DMS153 (cell line): ENCODE results near the gene UPF1.

Experiments used
- DNase-seq: peaks from one replicate; lab custom pipeline; 2025; lab: John Stamatoyannopoulos, UW

The UPF1 gene

GRCh38 chr19:18857223-18857622, 25.5 kb downstream of the UPF1 start:
- no peak for DNase-seq

- no peak for DNase-seq
Observed at GRCh38 chr19:18858906-18859646, 27.3 kb downstream of the UPF1 start.

- no peak for DNase-seq
Observed at GRCh38 chr19:18859676-18860301, 28.0 kb downstream of the UPF1 start.

DNA sequence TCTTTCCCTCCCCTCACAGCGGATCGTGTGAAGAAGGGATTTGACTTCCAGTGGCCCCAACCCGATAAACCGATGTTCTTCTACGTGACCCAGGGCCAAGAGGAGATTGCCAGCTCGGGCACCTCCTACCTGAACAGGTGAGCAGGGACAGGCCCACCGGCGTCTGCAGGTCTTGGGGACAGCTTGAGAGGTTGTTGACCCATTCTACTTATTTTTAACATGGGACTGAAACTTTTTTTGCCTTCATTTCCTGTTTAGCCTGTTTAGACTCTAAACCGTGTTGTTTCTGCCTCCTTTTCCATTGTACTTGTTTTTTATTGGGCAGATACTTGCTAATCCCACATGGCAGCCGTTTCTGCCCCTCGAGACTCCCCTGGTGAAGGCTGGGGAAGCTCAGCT, 28.5 kb downstream of the UPF1 start:
- no peak for DNase-seq

DNA sequence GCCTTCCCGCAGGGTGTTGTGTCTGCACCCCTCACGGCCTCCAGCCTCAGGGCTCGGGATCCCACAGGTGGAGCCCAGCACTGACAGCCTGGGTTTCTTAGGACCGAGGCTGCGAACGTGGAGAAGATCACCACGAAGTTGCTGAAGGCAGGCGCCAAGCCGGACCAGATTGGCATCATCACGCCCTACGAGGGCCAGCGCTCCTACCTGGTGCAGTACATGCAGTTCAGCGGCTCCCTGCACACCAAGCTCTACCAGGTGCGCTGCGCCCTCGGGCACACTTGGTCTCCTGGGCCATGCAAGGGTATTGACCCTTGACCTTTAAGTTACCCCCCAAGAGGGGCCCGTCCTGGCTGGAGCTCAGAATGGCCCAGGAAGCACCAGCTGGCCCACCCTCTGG, 29.0 kb downstream of the UPF1 start:
- no peak for DNase-seq

DNA sequence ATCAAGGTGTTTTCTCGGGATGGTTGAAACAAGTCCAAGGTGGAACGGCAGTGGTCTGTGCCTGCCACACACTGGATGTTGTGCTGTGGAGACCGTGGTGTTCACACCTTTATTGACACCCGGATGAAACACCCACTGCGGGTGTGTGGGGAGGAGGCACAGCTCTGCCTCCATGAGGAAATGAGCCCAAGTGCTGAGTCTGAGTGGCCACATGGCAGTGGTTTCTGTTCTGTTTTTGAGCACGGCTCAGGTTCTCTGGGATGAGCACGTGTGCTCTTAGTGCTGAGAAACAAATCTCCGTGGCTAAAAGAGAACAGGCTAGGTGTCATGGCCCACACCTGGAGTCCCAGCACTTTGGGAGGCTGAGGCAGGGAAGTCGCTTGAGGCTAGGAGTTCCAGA, 29.5 kb downstream of the UPF1 start:
- DNase-seq: no peak

DNA sequence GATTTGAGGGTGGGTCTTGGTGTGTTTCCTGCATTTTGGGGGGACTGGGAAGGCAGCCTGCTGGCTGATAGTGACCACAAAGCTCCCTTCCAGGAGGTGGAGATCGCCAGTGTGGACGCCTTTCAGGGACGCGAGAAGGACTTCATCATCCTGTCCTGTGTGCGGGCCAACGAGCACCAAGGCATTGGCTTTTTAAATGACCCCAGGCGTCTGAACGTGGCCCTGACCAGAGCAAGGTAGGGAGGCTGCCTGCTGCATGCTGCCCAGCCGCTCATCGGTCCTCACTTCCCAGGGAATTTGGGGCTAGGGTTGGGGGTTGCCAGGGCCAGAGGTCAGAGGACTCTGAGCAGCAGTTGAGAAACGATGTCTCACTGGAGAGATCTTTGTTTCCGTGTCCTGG, 30.2 kb downstream of the UPF1 start:
- no peak for DNase-seq

DNA sequence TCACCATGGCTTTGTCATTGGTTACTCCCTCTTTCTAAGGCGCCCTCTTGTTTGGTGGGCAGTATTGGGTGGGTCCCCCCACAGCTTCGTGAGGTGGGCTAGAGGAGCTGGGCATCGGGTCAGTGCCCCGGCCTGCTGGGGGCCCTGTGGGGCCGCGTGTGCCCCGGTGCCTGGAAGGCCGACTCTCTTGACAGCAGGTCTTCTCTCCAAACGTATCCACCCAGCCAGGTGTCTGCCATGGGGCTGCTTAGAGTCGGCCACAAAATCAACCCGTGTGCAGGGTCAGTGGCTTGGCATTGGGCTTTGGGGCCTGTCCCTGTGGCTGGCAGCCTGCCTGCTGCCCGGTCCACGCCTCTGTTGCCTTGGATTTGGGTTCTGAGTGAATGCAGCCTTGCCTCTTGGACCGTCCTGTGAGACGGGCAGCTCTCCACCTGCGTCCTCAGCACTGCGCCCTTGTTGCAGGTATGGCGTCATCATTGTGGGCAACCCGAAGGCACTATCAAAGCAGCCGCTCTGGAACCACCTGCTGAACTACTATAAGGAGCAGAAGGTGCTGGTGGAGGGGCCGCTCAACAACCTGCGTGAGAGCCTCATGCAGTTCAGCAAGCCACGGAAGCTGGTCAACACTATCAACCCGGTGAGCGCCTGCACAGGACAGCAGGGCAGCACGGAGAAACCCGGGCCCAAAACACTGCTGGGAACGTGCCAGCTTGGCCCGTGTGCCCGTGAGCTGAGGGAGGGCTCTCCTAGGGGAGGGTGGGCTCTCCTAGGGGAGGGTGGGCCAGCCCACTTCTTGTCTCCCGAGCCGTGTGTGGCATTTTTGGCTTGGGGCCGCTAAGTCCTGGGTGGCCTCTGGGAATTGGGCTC, 31.4 kb downstream of the UPF1 start:
- DNase-seq: no peak

DNA sequence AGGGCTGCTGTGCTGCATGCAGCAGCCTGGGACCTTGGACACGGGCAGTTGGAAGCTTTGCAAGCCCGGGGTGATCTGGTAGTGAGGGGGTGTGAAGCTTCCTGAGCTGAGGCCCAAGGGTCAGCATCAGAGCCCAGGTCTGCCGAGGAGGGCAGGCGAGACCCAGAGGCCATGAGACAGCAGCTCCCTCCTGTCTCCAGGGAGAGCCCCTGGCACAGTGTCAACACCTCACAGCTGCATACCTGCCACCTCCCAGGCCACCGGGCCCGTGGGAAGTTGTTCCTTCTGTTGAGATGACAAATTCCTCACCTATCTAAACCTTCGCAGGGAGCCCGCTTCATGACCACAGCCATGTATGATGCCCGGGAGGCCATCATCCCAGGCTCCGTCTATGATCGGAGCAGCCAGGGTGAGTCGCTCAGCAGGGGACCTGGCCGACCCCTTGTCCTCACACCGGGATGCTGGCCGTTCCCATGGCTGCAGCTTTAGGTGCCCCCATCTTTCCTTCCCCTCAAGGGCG, 32.1 kb downstream of the UPF1 start:
- DNase-seq: no peak

DNA sequence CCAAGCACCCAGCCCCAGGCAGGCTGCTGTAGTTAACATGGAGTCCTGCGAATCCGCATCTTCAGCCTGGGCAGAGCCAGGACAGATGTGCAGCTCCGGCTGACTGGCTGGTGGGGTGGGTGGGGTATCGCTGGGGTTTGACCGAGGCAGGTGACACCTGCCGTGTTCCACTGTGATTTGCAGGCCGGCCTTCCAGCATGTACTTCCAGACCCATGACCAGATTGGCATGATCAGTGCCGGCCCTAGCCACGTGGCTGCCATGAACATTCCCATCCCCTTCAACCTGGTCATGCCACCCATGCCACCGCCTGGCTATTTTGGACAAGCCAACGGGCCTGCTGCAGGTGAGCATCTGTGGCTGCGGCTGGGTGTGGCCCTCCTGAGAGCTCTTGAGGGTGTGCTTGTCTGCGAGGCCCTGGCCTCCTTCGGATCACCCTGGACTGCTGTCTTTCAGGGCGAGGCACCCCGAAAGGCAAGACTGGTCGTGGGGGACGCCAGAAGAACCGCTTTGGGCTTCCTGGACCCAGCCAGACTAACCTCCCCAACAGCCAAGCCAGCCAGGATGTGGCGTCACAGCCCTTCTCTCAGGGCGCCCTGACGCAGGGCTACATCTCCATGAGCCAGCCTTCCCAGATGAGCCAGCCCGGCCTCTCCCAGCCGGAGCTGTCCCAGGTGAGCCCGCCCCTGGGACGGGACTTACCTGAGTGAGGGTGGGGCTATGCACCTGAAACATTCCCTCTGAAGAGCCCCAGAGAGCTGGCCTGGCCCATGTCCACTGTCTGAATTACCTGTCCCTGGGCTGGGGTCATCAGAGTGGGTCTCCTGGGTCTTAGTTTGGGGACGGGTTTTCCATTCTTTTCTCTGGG, 33.6 kb downstream of the UPF1 start:
- no peak for DNase-seq

GRCh38 chr19:18865973-18866799, 34.4 kb downstream of the UPF1 start:
- no peak for DNase-seq

DNA sequence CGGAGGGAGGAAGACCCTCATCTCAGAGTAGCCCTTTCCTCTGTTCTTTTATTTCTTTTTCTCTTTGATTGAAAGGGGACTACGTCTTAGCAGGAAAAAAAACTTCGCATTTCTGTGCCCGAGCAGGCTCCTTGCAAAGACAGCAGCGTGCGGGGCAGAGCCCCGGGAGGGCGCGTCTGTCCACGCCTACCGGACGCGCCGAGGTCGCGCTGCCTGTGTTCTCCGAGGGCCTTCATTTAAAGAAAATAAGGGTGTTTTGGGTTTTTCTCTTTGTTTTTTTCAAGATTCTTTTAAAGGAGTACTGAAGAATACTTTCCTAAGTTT, 35.0 kb downstream of the UPF1 start:
- DNase-seq: no peak

- DNase-seq: no peak
Observed at GRCh38 chr19:18867199-18867598, 35.4 kb downstream of the UPF1 start.

DNA sequence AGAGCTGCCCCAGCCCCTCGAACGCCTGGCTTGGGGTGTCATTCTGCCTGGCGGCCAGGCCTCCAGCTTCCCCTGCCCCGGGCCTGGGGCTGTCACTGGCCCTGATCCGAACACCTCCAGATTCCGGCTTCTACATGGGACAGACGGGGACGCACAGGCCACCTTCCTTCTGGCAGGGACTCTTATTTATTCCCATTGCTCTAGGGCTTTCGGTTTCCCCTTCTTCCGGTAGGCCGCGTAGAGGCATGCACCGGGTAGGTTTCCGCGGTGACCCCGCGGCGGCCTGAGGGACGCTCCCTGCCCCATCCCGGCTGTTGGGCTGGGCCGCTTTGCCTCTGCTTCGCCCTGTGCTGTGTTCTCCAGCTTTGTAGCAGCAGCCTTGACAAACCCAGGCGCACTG, 36.0 kb downstream of the UPF1 start:
- DNase-seq: no peak

GRCh38 chr19:18868380-18869022, 36.7 kb downstream of the UPF1 start:
- no peak for DNase-seq

DNA sequence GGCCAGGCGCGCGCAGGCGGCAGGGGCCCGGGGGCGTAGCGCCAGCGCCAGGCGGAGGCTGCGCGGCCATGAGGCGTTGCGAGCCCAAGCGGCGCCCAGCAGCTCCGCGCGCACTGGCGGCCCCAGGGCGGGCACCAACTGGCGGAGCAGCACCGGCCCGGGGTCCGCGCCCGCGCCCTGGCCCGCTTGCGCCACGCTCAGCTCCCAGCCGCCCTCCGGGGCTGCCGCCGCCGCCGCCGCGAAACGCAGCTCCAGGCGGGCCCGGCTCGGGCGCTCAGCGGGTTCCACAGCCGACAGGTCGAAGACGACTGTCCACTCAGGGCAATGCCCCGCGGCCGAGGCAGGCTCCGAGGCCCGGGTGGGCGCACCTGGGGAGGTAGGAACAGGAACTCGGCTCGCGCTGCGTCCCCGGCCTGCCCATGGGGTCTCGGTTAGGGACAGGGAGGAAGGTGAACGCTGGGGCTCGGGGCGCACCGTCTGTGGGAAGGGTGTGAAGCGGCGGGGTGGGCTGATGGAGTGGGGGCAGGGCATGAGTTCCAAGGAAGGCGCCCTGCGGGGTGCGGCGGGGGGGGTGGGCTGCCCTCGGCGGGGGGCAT, 37.4 kb downstream of the UPF1 start:
- DNase-seq: no peak

DNA sequence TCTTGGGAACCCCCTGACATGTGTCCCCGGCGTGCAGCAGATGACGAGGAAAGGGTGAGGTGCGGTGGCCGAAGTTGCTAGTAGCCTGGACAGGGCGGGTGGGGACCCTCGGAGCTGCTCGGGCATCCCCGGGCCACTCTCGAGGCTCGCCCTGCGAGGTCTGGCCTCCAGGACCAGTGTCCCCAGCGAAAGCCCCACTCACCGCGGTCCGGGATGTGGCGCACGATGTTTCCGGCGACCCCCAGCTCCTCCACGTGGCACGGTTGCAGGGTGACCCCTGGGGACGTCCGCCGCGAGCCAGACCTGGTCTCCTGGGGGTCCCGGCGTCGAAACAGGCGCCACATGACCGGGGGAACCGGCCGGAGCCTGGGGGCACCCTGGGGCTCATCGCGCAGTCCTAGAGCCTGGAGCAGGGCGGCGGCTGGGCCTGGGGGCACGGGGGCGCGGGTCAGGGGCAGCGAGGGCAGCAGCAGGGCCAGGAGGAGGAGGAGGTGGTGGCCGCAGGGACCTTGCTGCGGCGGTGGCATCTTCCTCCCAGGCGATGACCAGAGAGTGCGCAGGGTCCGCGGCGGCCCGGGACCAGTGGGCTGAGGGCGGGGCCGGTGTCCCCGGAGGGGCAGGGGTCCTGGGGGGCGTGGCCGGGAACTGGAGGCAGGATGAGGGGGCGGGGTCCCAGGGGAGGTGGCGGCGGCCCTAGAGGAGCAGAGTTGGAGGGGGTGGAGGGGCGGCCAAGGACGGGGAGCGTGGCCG, 38.2 kb downstream of the UPF1 start:
- no peak for DNase-seq

GRCh38 chr19:18870531-18871172, 38.9 kb downstream of the UPF1 start:
- DNase-seq: no peak

- DNase-seq: no peak
Observed at GRCh38 chr19:18871543-18871942, 39.8 kb downstream of the UPF1 start.
